Esophagus squamous epithelium (tissue), 5 donors: ENCODE data around the gene DDIT4. TPM values are rescaled to one million over a fixed set of nuclear protein-coding genes. Genes with fewer than 3 reads are reported as not detected.

ENCODE experiments used
- DNase-seq: peaks from one replicate; lab custom pipeline; 2025; lab: John Stamatoyannopoulos, UW
- H3K27ac ChIP-seq, 4 donors: fragments of 200-600 bp; sonication (generic); one replicate each; pipeline ENCODE4 v1.5.1; 2016 to 2019; ENCODE audit warnings: mild to moderate bottlenecking in 1 of 4
- H3K27me3 ChIP-seq, 4 donors: fragments of 200-600 bp; sonication (generic); 1 replicate in 3 of 4; 2 replicates in 1 of 4; pipeline versions ENCODE4 v1.5.1 to v1.6.0; 2017 to 2021; ENCODE audit warnings: antibody characterized with exemption in 1 of 4
- H3K36me3 ChIP-seq, 3 donors: fragments of 200-600 bp; sonication (generic); one replicate each; pipeline ENCODE4 v1.5.1; 2016 to 2019
- H3K4me1 ChIP-seq, 3 donors: fragments of 200-600 bp; sonication (generic); one replicate each; pipeline ENCODE4 v1.5.1; 2017 to 2019
- H3K4me3 ChIP-seq, 4 donors: fragments of 200-600 bp; sonication (generic); 1 replicate in 3 of 4; 2 replicates in 1 of 4; pipeline ENCODE4 v1.5.1; 2016 to 2019; ENCODE audit warnings: mild to moderate bottlenecking in 2 of 4, moderate library complexity in 1 of 4
- H3K9me3 ChIP-seq, 3 donors: fragments of 200-600 bp; sonication (generic); one replicate each; pipeline ENCODE4 v1.5.1; 2016 to 2019
- CTCF ChIP-seq, 6 experiments: fragments of 450-650 bp in 4 of 6; fragments of 200-600 bp in 2 of 6; sonication (generic) in 2 of 6; IDR thresholded peaks; one replicate each; pipeline ENCODE4 v1.5.1; 2016 to 2019; ENCODE audit warnings: antibody characterized with exemption in 6 of 6, mild to moderate bottlenecking in 4 of 6, moderate library complexity in 4 of 6
- POLR2A ChIP-seq, 4 donors: fragments of 450-650 bp; IDR thresholded peaks; one replicate each; pipeline ENCODE4 v1.6.1; 2017; ENCODE audit warnings: antibody characterized with exemption in 4 of 4, mild to moderate bottlenecking in 4 of 4, moderate library complexity in 3 of 4
- WGBS, 2 donors: methylation state at CpG; one replicate each; pipeline ENCODE4 v1.1.5; 2018; 5-methylcytosine and 5-hydroxymethylcytosine counted together
- intact Hi-C: fragments of 100-400 bp; cut with DNase I; formaldehyde crosslinking; loops from one replicate; pipeline ENCODE4 v1.15.0; 2022
- total RNA-seq, 4 donors: library from RNA; depleted of rRNA; stranded (reverse); fragments of >200 nt; gene quantifications; one replicate each; pipeline ENCODE4 v1.1.0, GENCODE V29; 2016
- donor health status: DM: yes; HTN: yes; CAD: no.

Gene DDIT4
- total RNA-seq, 4 donors from 2014 or later = 49.4 to 384 (median 138) TPM

- peaks cover 60 to 98% (median 83%) of the 10 kb centered on the region in 3 donors for H3K4me1 ChIP-seq
- H3K36me3 ChIP-seq = no peaks in the 10 kb centered on the region
- no peak for DNase-seq
- no peak overlapping the region for H3K4me3 ChIP-seq
- intact Hi-C loops = no loop called here
- H3K27me3 ChIP-seq = no peaks in the 10 kb centered on the region
- TF ChIP-seq POLR2A (IDR thresholded peaks at IDR 0.05) (no peak), CTCF (IDR thresholded peaks at IDR 0.05) (no peak)
- H3K27ac ChIP-seq = peak overlapping the region; percentile 88 to 95 (median 92)
- H3K9me3 ChIP-seq = no peaks in the 10 kb centered on the region
- 74 to 84% methylated on average over 7 to 8 of the region's 13 CpGs for WGBS, 2 donors
Observed at GRCh38 chr10:72321248-72322029, 47.7 kb downstream of the DDIT4 start.

GRCh38 chr10:72322030-72322279 lies 48.2 kb downstream of the DDIT4 start:
- peaks cover 56 to 93% (median 78%) of the 10 kb centered on the region in 3 donors for H3K4me1 ChIP-seq
- intact Hi-C loops = no loop called here

GRCh38 chr10:72322280-72323058 lies 48.7 kb downstream of the DDIT4 start:
- peak overlapping the region; percentile 88 to 95 (median 92) for H3K27ac ChIP-seq
- H3K4me1 ChIP-seq = peaks cover 56 to 93% (median 73%) of the 10 kb centered on the region in 3 donors
- intact Hi-C loops = no loop called here

More at GRCh38 chr10:72322030-72322279, 48.2 kb downstream of the DDIT4 start:
- Histone ChIP-seq H3K36me3 (no peaks in the 10 kb centered on the region), H3K9me3 (no peaks in the 10 kb centered on the region), H3K27ac (peak overlapping the region; percentile 88 to 95 (median 92)), H3K4me3 (no peak overlapping the region), H3K27me3 (no peaks in the 10 kb centered on the region)
- TF ChIP-seq CTCF (IDR thresholded peaks at IDR 0.05) = no peak
- no peak for TF ChIP-seq POLR2A (IDR thresholded peaks at IDR 0.05)
- DNase-seq = no peak
- WGBS, 2 donors = 50% methylated on average over 1 of the region's 3 CpGs; no CpG with 5 or more reads in 1 of the 2 donors

GRCh38 chr10:72323108-72323749 lies 49.5 kb downstream of the DDIT4 start:
- WGBS, 2 donors = 57 to 75% methylated on average over 5 to 8 of the region's 10 CpGs
- H3K4me3 ChIP-seq = no peak overlapping the region
- DNase-seq = no peak
- no peaks in the 10 kb centered on the region for H3K27me3 ChIP-seq
- intact Hi-C loops = no loop called here
- H3K36me3 ChIP-seq = no peaks in the 10 kb centered on the region
- no peaks in the 10 kb centered on the region for H3K9me3 ChIP-seq
- H3K27ac ChIP-seq = peak overlapping the region; percentile 88 to 95 (median 92)
- peaks cover 63 to 93% (median 75%) of the 10 kb centered on the region in 3 donors for H3K4me1 ChIP-seq
- TF ChIP-seq CTCF (IDR thresholded peaks at IDR 0.05) (no peak), POLR2A (IDR thresholded peaks at IDR 0.05) (no peak)

More at GRCh38 chr10:72322280-72323058, 48.7 kb downstream of the DDIT4 start:
- WGBS, 2 donors = 26% methylated on average over 7 of the region's 16 CpGs; no CpG with 5 or more reads in 1 of the 2 donors
- Histone ChIP-seq H3K9me3 (no peaks in the 10 kb centered on the region), H3K4me3 (no peak overlapping the region), H3K27me3 (no peaks in the 10 kb centered on the region), H3K36me3 (no peaks in the 10 kb centered on the region)
- DNase-seq = no peak
- TF ChIP-seq CTCF (IDR thresholded peaks at IDR 0.05) (no peak), POLR2A (IDR thresholded peaks at IDR 0.05) (no peak)
